Endothelial cell of coronary artery (primary cell): ENCODE results near the gene NBPF10. TPM values are rescaled to one million over a fixed set of nuclear protein-coding genes. Genes with fewer than 3 reads are reported as not detected.

ENCODE experiments used
- total RNA-seq: library from RNA; depleted of rRNA; stranded (reverse); fragments of >200 nt; gene quantifications from 2 replicates; pipeline ENCODE4 v1.2.3, GENCODE V29; 2014

Gene NBPF10, protein sequence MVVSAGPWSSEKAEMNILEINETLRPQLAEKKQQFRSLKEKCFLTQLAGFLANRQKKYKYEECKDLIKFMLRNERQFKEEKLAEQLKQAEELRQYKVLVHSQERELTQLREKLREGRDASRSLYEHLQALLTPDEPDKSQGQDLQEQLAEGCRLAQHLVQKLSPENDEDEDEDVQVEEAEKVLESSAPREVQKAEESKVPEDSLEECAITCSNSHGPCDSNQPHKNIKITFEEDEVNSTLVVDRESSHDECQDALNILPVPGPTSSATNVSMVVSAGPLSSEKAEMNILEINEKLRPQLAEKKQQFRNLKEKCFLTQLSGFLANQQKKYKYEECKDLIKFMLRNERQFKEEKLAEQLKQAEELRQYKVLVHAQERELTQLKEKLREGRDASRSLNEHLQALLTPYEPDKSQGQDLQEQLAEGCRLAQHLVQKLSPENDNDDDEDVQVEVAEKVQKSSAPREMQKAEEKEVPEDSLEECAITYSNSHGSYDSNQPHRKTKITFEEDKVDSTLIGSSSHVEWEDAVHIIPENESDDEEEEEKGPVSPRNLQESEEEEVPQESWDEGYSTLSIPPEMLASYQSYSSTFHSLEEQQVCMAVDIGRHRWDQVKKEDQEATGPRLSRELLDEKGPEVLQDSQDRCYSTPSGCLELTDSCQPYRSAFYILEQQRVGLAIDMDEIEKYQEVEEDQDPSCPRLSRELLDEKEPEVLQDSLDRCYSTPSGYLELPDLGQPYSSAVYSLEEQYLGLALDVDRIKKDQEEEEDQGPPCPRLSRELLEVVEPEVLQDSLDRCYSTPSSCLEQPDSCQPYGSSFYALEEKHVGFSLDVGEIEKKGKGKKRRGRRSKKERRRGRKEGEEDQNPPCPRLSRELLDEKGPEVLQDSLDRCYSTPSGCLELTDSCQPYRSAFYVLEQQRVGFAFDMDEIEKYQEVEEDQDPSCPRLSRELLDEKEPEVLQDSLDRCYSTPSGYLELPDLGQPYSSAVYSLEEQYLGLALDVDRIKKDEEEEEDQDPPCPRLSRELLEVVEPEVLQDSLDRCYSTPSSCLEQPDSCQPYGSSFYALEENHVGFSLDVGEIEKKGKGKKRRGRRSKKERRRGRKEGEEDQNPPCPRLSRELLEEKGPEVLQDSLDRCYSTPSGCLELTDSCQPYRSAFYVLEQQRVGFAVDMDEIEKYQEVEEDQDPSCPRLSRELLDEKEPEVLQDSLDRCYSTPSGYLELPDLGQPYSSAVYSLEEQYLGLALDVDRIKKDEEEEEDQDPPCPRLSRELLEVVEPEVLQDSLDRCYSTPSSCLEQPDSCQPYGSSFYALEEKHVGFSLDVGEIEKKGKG (N-terminal part only)
- total RNA-seq, result 0.81 and 1.5 TPM in 2 replicates

GRCh38 chr1:146144465-146144864, at the start of gene NBPF10:
NBPF10 (minus strand) TSS chr1:146144804; CDS start chr1:146144769, 35 bp downstream.

Other genes starting within 250 kb of the NBPF10 start
- 27.6 and 32.7 TPM in 2 replicates for gene ITGA10, start 234.8 kb downstream of the NBPF10 start, total RNA-seq
- 24.5 and 25.9 TPM in 2 replicates for gene PEX11B, start 226.1 kb downstream of the NBPF10 start, total RNA-seq
- 153 and 236 TPM in 2 replicates for gene RBM8A, start 217.3 kb downstream of the NBPF10 start, total RNA-seq
- gene LIX1L, start 186.8 kb downstream of the NBPF10 start, total RNA-seq, result 18.5 and 18.7 TPM in 2 replicates
- gene ANKRD34A, start 180.2 kb downstream of the NBPF10 start, total RNA-seq, result 0.27 and 0.28 TPM in 2 replicates
- gene POLR3GL, start 180.1 kb downstream of the NBPF10 start, total RNA-seq, result 11.2 and 13.2 TPM in 2 replicates
- gene TXNIP, start 148.2 kb downstream of the NBPF10 start, total RNA-seq, result 30.4 and 109 TPM in 2 replicates
- not detected in 2 replicates for gene HJV, start 123.1 kb downstream of the NBPF10 start, total RNA-seq
- 19.9 and 30.3 TPM in 2 replicates for gene NOTCH2NLA, start 84.2 kb upstream of the NBPF10 start, total RNA-seq